ENCODE results near the gene ACOX1.

ACOX1 gene

DNA sequence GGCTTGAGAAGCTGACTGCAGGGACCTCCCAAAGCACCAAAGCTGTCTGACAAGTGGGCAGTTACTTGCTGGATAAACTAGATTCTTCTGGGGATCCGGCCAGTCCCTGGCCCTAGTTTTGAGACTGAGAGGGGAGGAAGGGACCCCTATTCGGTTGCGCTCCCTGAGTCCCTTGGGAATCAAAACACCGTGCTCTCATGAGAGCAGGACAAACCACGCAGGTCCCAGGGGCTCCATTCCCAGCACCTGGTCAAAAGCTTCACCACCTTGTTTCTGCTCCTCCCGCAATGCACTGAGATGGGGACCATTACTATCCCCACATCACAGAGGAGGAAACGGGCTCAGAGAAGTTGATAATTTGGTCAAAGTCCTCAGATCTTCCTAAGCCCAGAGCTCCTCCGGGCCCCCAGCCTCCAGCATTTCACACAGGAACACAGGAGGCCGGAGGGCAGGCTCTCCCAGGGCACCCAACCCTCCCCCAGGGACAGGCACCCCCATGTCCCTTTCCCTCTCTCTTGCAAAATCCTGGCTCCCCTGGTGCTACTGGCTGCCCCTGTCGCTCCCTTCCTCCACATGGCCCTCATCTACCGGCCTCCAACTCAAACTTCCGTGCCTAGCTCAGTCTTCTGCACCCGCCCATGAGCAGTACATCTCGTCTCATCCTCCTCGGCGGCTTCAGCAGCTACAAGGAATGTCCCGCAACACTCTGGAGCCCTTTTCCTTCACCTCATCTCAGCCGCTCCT lies 85.5 kb downstream of the ACOX1 start:
- TF ChIP-seq, protein P1, sequence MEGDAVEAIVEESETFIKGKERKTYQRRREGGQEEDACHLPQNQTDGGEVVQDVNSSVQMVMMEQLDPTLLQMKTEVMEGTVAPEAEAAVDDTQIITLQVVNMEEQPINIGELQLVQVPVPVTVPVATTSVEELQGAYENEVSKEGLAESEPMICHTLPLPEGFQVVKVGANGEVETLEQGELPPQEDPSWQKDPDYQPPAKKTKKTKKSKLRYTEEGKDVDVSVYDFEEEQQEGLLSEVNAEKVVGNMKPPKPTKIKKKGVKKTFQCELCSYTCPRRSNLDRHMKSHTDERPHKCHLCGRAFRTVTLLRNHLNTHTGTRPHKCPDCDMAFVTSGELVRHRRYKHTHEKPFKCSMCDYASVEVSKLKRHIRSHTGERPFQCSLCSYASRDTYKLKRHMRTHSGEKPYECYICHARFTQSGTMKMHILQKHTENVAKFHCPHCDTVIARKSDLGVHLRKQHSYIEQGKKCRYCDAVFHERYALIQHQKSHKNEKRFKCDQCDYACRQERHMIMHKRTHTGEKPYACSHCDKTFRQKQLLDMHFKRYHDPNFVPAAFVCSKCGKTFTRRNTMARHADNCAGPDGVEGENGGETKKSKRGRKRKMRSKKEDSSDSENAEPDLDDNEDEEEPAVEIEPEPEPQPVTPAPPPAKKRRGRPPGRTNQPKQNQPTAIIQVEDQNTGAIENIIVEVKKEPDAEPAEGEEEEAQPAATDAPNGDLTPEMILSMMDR (IDR thresholded peaks at IDR 0.05; ENCODE audit: low read depth, low read length) = no peak

DNA sequence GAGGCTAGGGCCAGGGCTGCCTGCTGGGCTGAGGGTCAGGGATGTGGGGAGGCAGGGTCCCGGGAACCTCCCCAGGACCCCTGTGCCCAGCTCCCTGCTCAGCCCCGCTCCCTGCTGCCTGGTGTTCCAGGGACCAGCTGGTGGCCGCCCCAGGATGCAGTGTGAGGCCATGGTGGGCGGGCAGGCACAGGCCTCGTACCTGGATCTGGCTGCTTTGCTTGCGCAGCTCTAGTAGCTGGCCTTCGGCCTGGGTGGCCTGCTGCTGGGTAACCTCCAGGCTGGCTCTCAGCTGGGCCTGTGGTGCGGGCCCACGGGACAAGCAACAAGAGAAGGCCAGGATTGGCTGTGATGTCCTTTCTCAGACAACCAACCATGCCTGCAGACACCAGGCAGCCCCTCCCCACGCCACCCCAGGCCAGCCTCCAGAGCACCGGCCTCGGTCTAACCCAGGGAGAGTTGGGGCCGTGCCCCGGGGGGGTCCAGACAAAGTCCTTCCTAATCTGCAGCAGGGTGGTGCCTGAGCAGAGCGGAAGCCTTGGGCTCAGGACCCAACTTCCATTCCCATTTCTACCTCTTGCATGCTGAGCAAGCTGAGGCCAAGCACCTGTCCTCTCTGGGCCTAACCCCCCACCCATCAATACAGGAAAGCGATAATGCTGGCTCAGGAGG lies 86.3 kb downstream of the ACOX1 start:
- TF ChIP-seq, protein P1 (IDR thresholded peaks at IDR 0.05; ENCODE audit: low read depth, low read length) = no peak
- no peak overlapping the region for H3K4me3 ChIP-seq (ENCODE audit: low read depth, low read length)

More for the DNA sequence above, 85.5 kb downstream of the ACOX1 start:
- no peak overlapping the region for H3K4me3 ChIP-seq (ENCODE audit: low read depth, low read length)

DNA sequence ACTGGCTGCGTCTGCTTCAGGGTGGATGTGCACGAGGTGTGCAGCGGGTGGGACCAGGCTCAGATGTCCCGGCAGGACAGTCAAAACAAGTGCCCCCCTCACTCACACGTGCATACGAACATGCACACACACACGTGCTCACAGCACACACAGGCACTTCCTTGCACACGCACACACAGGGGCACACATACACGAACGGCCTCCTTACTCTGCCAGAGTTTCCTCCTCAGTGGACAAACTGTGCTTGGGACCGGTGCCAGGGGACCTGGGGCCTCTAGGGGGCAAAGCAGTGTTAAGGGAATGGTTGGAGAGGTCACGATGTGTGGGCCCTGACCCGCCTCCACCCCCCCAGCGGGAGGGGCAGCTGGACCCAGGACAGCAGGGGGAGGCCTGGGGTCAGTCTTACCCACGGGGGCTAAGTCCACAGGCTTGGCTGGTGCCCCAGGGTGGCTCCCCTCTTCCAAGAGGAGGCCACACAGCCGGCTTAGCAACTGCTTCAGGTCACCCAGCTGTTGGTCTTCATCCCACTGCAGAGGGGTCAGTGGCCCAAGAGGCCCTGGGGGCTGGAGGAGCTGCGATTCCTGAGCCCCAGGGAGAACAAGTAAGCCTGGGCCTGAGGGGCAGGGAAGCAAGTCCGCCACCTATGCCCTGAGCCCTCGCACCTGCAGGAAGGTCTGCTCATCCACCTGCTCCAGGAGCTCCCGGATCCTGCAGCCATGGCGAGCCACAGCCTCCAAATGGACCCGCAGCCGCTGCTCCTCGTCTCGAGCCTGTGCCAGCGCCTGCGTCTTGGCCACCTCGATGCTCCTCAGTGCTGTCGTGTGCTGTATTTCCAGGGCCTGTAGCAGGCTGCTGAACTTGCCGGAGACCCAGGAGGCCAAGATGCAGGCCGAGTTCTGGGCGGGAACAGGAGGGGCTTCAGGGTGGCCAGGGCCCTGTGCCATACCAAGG lies 87.1 kb downstream of the ACOX1 start:
- TF ChIP-seq, protein P1 (IDR thresholded peaks at IDR 0.05; ENCODE audit: low read depth, low read length) = no peak
- H3K4me3 ChIP-seq (ENCODE audit: low read depth, low read length) = no peak overlapping the region

Measured in WI38 (cell line).